HG03342 (cell line): ENCODE results near the gene CAMK1D.
"Not testable (repeated sequence)": the region's sequence is repeated elsewhere in the genome, so short reads cannot be mapped to it uniquely, and the experiment has no call there.

ENCODE experiments used
- ATAC-seq: cut with Tn5 transposase; IDR thresholded peaks from one replicate; pipeline ENCODE4 v1.9.1; 2021; ENCODE audit warnings: mild to moderate bottlenecking, moderate library complexity; ENCODE audit not compliant: unreplicated experiment

The CAMK1D gene

GRCh38 chr10:12423896-12424295, 74.5 kb downstream of the CAMK1D start:
- no peak for ATAC-seq

GRCh38 chr10:12427276-12427675, 77.9 kb downstream of the CAMK1D start:
- no peak for ATAC-seq

- ATAC-seq: no peak
These were observed 79.2 kb downstream of the CAMK1D start for GRCh38 chr10:12428447-12429135.

GRCh38 chr10:12430406-12430982, 81.1 kb downstream of the CAMK1D start:
- ATAC-seq: no peak

- ATAC-seq: no peak
These were observed 82.1 kb downstream of the CAMK1D start for GRCh38 chr10:12431151-12432101.

GRCh38 chr10:12432402-12433189, 83.2 kb downstream of the CAMK1D start:
- no peak for ATAC-seq

GRCh38 chr10:12434277-12434676, 84.9 kb downstream of the CAMK1D start:
- ATAC-seq: no peak

- not testable (repeated sequence) for ATAC-seq
These were observed 85.3 kb downstream of the CAMK1D start for GRCh38 chr10:12434677-12435076.

GRCh38 chr10:12435348-12435747, 86.0 kb downstream of the CAMK1D start:
- ATAC-seq: no peak

GRCh38 chr10:12438919-12439692, 89.8 kb downstream of the CAMK1D start:
- ATAC-seq: no peak

GRCh38 chr10:12439767-12440166, 90.4 kb downstream of the CAMK1D start:
- ATAC-seq: not testable (repeated sequence)

- ATAC-seq: no peak
These were observed 93.7 kb downstream of the CAMK1D start for GRCh38 chr10:12443026-12443425.

- ATAC-seq: no peak
These were observed 95.8 kb downstream of the CAMK1D start for GRCh38 chr10:12444981-12445700.

- ATAC-seq: no peak
These were observed 96.5 kb downstream of the CAMK1D start for GRCh38 chr10:12445701-12446334.

GRCh38 chr10:12448340-12448728, 99.0 kb downstream of the CAMK1D start:
- ATAC-seq: no peak

GRCh38 chr10:12448729-12449391, 99.5 kb downstream of the CAMK1D start:
- peak; percentile 93 for ATAC-seq

- ATAC-seq: no peak
These were observed 106.0 kb downstream of the CAMK1D start for GRCh38 chr10:12455318-12455717.

GRCh38 chr10:12455766-12456165, 106.4 kb downstream of the CAMK1D start:
- ATAC-seq: no peak
